COR-L47 (cell line): ENCODE data around the gene SUFU.

Experiments used
- DNase-seq: peaks from one replicate; lab custom pipeline; 2025; lab: John Stamatoyannopoulos, UW

The SUFU gene

GRCh38 chr10:102641402-102641801 lies 137.6 kb downstream of the SUFU start:
- no peak for DNase-seq

- DNase-seq = peak; percentile 87
Measured at GRCh38 chr10:102641880-102642735, 138.3 kb downstream of the SUFU start.

- DNase-seq = no peak
Measured at GRCh38 chr10:102642736-102643335, 139.1 kb downstream of the SUFU start.

- DNase-seq = peak; percentile 32
Measured at GRCh38 chr10:102643336-102644065, 139.7 kb downstream of the SUFU start.

- DNase-seq = peak; percentile 41
Measured at GRCh38 chr10:102644066-102644645, 140.4 kb downstream of the SUFU start, which contains the start of gene TRIM8. Gene TRIM8, plus strand, starts transcription at chr10:102644479. Its CDS starts 139 bp downstream, at chr10:102644618.

GRCh38 chr10:102644646-102645387 lies 141.0 kb downstream of the SUFU start:
- peak; percentile 83 for DNase-seq

GRCh38 chr10:102645388-102645740 lies 141.6 kb downstream of the SUFU start:
- DNase-seq = no peak

- DNase-seq = no peak
Measured at GRCh38 chr10:102645741-102646609, 142.2 kb downstream of the SUFU start.

GRCh38 chr10:102646610-102647442 lies 143.1 kb downstream of the SUFU start:
- no peak for DNase-seq

- DNase-seq = no peak
Measured at GRCh38 chr10:102647443-102648268, 143.9 kb downstream of the SUFU start.

- no peak for DNase-seq
Measured at GRCh38 chr10:102648269-102648888, 144.6 kb downstream of the SUFU start.

- no peak for DNase-seq
Measured at GRCh38 chr10:102648889-102649796, 145.4 kb downstream of the SUFU start.

- no peak for DNase-seq
Measured at GRCh38 chr10:102649797-102650654, 146.3 kb downstream of the SUFU start.

GRCh38 chr10:102650655-102651454 lies 147.1 kb downstream of the SUFU start:
- no peak for DNase-seq

GRCh38 chr10:102651455-102652169 lies 147.8 kb downstream of the SUFU start:
- DNase-seq = no peak
